Measurements from ENCODE around the gene SLC4A4.

SLC4A4 gene

DNA sequence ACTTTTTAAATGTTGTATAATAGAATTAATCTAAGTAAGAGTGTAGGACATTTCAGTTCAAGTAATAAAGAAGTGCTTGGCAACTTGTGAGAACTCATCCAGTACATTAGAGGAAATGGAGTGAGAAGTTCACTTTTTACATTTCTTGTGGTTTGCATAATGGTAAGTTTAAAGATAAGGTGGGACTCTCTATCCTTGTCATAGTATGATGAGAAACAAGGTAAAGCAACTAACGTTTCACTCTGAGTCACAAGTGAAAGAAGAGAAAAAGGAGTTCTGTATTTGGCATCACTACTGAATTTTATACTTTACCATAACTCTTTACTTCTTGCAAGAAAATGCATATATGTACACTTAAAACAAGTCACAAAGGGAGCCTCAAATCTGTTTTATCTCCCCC lies 219.4 kb downstream of the SLC4A4 start:
- Histone ChIP-seq H3K27ac (no peak overlapping the region), H3K27me3 (ENCODE audit: insufficient read depth, low read depth, severe bottlenecking) (no peaks in the 10 kb centered on the region), H3K9me3 (ENCODE audit: severe bottlenecking) (no peaks in the 10 kb centered on the region), H3K4me3 (ENCODE audit: low read depth, low read length) (no peak overlapping the region), H3K36me3 (no peaks in the 10 kb centered on the region)
- DNase-seq = no peak
- TF ChIP-seq, protein P1, sequence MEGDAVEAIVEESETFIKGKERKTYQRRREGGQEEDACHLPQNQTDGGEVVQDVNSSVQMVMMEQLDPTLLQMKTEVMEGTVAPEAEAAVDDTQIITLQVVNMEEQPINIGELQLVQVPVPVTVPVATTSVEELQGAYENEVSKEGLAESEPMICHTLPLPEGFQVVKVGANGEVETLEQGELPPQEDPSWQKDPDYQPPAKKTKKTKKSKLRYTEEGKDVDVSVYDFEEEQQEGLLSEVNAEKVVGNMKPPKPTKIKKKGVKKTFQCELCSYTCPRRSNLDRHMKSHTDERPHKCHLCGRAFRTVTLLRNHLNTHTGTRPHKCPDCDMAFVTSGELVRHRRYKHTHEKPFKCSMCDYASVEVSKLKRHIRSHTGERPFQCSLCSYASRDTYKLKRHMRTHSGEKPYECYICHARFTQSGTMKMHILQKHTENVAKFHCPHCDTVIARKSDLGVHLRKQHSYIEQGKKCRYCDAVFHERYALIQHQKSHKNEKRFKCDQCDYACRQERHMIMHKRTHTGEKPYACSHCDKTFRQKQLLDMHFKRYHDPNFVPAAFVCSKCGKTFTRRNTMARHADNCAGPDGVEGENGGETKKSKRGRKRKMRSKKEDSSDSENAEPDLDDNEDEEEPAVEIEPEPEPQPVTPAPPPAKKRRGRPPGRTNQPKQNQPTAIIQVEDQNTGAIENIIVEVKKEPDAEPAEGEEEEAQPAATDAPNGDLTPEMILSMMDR (IDR thresholded peaks at IDR 0.05; ENCODE audit: low read depth, low read length) = no peak

DNA sequence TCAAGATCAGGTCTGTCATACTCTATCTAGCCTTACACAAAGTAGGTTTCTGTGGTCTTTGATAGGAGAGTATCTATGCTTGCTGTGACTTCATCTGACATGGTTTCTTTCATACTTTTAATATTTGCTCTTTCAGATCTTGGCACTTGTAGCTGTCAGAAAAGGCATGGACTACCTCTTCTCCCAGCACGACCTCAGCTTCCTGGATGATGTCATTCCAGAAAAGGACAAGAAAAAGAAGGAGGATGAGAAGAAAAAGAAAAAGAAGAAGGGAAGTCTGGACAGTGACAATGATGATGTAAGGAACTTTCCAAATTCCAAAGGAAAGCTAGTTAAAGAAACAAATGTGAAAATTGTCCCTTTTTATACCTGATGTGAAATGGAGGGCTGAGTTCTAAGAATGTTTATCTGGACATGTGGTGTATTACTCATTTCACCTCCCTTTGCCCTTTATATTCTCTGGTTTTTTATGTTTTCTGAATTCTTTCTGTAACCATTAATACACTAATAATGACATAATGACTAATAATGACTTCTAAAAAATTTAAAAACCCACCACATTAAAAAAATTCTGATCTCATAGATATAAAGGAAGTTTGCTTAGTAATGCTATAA lies 221.2 kb downstream of the SLC4A4 start:
- Histone ChIP-seq H3K4me3 (ENCODE audit: low read depth, low read length) (no peak overlapping the region), H3K27me3 (ENCODE audit: insufficient read depth, low read depth, severe bottlenecking) (no peaks in the 10 kb centered on the region), H3K9me3 (ENCODE audit: severe bottlenecking) (no peaks in the 10 kb centered on the region), H3K36me3 (no peaks in the 10 kb centered on the region), H3K27ac (no peak overlapping the region)
- TF ChIP-seq, protein P1 (IDR thresholded peaks at IDR 0.05; ENCODE audit: low read depth, low read length) = no peak
- DNase-seq = no peak

DNA sequence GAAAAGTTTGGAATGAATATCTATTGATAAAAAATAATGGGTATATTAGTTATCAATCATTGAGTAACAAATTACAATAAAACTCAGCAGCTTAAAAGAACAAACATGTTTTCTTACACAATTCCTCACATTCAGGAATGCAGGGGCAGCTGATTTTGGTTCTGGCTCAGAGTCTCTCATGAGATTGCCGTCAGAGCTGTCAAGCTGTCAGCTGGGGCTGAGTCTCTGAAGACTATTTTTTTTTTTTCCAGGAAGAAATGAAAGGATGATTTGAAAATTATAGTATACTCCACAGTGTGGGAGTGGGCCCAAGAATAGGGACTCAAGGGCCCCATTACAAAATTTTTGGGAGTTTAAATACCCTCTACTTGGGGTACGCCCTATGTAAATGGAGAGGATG lies 226.0 kb downstream of the SLC4A4 start:
- DNase-seq = no peak
- no peaks in the 10 kb centered on the region for H3K36me3 ChIP-seq
- H3K9me3 ChIP-seq (ENCODE audit: severe bottlenecking) = no peaks in the 10 kb centered on the region
- H3K27ac ChIP-seq = no peak overlapping the region
- H3K27me3 ChIP-seq (ENCODE audit: insufficient read depth, low read depth, severe bottlenecking) = no peaks in the 10 kb centered on the region
- TF ChIP-seq, protein P1 (IDR thresholded peaks at IDR 0.05; ENCODE audit: low read depth, low read length) = no peak
- H3K4me3 ChIP-seq (ENCODE audit: low read depth, low read length) = no peak overlapping the region

DNA sequence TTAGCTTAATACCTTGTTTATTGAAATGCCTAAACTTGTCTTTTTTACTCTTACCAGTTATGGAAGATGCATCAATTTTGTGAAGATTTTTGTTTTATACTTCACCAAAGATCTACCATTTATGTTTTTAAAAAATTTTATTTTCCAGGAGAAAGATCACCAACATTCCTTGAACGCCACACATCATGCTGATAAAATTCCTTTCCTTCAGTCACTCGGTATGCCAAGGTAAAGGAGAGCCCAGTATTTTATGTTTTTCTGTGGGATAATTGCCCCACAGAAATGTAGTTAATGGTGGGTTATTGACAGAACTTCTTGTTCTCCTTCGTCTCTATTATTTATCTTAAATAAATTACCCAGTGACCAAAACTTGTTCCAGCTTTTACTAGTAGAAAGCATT lies 228.0 kb downstream of the SLC4A4 start:
- TF ChIP-seq, protein P1 (IDR thresholded peaks at IDR 0.05; ENCODE audit: low read depth, low read length) = no peak
- no peak overlapping the region for H3K4me3 ChIP-seq (ENCODE audit: low read depth, low read length)
- H3K27me3 ChIP-seq (ENCODE audit: insufficient read depth, low read depth, severe bottlenecking) = no peaks in the 10 kb centered on the region
- DNase-seq = no peak
- no peaks in the 10 kb centered on the region for H3K9me3 ChIP-seq (ENCODE audit: severe bottlenecking)
- H3K27ac ChIP-seq = no peak overlapping the region
- no peaks in the 10 kb centered on the region for H3K36me3 ChIP-seq

DNA sequence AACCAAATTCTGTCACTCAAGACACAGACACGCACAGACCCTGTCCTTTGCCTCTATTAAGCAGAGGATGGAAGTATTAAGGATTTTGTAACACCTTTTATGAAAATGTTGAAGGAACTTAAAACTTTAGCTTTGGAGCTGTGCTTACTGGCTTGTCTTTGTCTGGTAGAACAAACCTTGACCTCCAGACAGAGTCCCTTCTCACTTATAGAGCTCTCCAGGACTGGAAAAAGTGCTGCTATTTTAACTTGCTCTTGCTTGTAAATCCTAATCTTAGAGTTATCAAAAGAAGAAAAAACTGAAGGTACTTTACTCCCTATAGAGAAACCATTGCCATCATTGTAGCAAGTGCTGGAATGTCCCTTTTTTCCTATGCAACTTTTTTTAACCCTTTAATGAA lies 229.3 kb downstream of the SLC4A4 start:
- TF ChIP-seq, protein P1 (IDR thresholded peaks at IDR 0.05; ENCODE audit: low read depth, low read length) = no peak
- Histone ChIP-seq H3K27me3 (ENCODE audit: insufficient read depth, low read depth, severe bottlenecking) (no peaks in the 10 kb centered on the region), H3K4me3 (ENCODE audit: low read depth, low read length) (no peak overlapping the region), H3K27ac (no peak overlapping the region), H3K36me3 (no peaks in the 10 kb centered on the region), H3K9me3 (ENCODE audit: severe bottlenecking) (no peaks in the 10 kb centered on the region)
- no peak for DNase-seq

DNA sequence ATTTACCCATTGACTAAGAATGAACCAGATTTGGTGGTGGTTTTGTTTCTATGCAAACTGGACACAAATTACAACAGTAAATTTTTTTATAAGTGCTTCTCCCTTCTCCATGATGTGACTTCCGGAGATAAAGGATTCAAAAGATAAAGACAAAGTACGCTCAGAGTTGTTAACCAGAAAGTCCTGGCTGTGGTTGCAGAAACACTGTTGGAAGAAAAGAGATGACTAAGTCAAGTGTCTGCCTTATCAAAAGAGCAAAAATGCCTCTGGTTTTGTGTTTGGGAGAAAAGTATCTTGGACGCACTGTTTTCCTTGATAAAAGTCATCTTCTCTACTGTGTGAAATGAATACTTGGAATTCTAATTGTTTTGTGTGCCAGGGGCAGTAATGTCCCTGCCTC lies 231.7 kb downstream of the SLC4A4 start:
- no peak overlapping the region for H3K27ac ChIP-seq
- H3K27me3 ChIP-seq (ENCODE audit: insufficient read depth, low read depth, severe bottlenecking) = no peaks in the 10 kb centered on the region
- no peak overlapping the region for H3K4me3 ChIP-seq (ENCODE audit: low read depth, low read length)
- TF ChIP-seq, protein P1 (IDR thresholded peaks at IDR 0.05; ENCODE audit: low read depth, low read length) = no peak
- H3K36me3 ChIP-seq = no peaks in the 10 kb centered on the region
- no peaks in the 10 kb centered on the region for H3K9me3 ChIP-seq (ENCODE audit: severe bottlenecking)
- no peak for DNase-seq

All from WERI-Rb-1 (cell line).